Cardiac fibroblast (primary cell): ENCODE results near the gene TCF15.
"Not testable (repeated sequence)": the region's sequence is repeated elsewhere in the genome, so short reads cannot be mapped to it uniquely, and the experiment has no call there.

Experiments
- DNase-seq, 2 donors: peaks; one replicate each; pipeline versions ENCODE4 v3.0.0 to v3.0.0-alpha.2; 2010; ENCODE audit warnings: low read depth in 2 of 2
- H3K4me3 ChIP-seq, 2 donors: replicated peaks in 1 of 2; 1 replicate in 1 of 2; 2 replicates in 1 of 2; pipeline ENCODE4 v1.5.1; 2011; ENCODE audit warnings: low read depth in 2 of 2, low read length in 2 of 2, mild to moderate bottlenecking in 2 of 2, moderate library complexity in 1 of 2
- TF ChIP-seq, protein P1 (sequence below): IDR thresholded peaks from one replicate; pipeline ENCODE4 v1.5.1; 2011; ENCODE audit warnings: low read depth, mild to moderate bottlenecking, low read length, inconsistent platforms

Gene TCF15

DNA sequence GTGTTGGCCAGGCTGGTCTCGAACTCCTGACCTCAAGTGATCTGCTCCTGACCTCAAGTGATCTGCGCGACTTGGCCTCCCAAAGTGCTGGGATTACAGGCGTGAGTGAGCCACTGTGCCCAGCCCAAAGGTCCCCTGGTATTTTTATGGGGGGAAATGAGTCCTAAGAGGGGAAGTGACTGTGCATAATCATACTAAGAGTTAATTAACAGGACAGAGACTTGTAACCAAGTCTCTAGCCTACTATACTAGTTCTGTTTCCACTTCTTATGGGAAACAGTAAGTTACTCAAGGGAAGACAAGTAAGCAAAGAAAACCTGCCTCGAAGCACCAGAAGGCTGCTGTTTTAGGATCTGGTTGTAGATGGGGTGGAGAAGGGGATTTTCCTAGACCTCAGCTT is 27.9 kb downstream of the TCF15 start:
- TF ChIP-seq, protein P1, sequence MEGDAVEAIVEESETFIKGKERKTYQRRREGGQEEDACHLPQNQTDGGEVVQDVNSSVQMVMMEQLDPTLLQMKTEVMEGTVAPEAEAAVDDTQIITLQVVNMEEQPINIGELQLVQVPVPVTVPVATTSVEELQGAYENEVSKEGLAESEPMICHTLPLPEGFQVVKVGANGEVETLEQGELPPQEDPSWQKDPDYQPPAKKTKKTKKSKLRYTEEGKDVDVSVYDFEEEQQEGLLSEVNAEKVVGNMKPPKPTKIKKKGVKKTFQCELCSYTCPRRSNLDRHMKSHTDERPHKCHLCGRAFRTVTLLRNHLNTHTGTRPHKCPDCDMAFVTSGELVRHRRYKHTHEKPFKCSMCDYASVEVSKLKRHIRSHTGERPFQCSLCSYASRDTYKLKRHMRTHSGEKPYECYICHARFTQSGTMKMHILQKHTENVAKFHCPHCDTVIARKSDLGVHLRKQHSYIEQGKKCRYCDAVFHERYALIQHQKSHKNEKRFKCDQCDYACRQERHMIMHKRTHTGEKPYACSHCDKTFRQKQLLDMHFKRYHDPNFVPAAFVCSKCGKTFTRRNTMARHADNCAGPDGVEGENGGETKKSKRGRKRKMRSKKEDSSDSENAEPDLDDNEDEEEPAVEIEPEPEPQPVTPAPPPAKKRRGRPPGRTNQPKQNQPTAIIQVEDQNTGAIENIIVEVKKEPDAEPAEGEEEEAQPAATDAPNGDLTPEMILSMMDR: no peak
- H3K4me3 ChIP-seq: no peak overlapping the region
- no peak for DNase-seq

DNA sequence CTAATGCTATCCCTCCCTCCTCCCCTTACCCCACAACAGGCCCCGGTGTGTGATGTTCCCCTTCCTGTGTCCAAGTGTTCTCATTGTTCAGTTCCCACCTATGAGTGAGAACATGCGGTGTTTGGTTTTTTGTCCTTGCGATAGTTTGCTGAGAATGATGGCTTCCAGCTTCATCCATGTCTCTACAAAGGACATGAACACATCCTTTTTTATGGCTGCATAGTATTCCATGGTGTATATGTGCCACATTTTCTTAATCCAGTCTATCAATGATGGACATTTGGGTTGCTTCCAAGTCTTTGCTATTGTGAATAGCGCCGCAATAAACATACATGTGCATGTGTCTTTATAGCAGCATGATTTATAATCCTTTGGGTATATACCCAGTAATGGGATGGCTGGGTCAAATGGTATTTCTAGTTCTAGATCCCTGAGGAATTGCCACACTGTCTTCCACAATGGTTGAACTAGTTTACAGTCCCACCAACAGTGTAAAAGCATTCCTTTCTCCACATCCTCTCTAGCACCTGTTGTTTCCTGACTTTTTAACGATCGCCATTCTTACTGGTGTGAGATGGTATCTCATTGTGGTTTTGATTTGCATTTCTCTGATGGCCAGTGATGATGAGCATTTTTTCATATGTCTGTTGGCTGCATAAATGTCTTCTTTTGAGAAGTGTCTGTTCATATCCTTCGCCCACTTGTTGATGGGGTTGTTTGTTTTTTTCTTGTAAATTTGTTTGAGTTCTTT is 31.0 kb downstream of the TCF15 start:
- not testable (repeated sequence) for H3K4me3 ChIP-seq, DNase-seq

DNA sequence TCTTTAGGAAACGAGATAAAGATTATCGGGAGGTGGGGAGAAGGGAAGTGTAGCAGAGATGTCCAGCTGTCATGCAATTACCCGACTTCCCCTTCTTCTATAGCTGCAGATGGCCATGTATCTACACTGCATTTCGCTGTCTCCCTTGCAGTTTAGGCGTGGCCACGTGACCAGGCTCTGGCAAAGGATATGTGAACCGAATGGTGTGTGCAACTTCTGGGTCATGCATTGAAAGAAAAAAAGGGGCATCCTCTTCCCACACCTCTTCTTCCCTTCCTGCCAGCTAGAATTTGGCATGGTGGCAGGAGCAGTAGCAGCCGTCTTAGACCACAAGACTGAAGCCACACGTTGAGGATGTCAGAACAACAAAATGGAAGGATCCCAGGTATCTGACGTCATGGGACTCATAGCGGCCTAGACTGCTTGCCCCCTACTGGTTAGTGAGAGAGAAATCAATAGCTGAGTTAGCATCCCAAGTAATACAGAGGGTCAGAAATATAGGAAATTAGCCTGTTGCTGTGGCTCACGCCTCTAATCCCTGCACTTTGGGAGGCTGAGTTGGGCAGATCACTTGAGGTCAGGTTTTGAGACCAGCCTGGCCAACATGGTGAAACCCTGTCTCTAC is 32.8 kb downstream of the TCF15 start:
- peak; percentile 18 to 30 for DNase-seq
- no peak overlapping the region for H3K4me3 ChIP-seq
- TF ChIP-seq, protein P1: peak; percentile 34

DNA sequence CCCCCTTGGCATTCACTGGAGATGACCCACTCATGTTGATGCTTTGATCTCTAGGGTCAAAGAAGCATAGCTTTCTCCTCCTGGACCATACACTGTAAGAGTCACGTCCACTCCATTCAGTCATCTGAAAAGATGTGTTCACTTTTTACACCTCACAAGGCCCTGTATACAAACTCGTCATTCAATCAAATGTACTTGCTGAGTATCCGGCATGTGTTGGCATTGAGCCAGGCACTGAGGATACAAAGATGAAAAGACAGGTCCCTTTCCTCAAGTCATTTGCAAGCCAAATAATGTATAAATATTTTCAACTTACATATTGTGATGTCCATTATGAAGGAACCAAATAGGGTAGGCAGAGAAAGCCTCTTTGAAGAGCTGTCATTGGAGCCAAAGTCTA is 34.0 kb downstream of the TCF15 start:
- no peak for DNase-seq
- TF ChIP-seq, protein P1: no peak
- H3K4me3 ChIP-seq: no peak overlapping the region

DNA sequence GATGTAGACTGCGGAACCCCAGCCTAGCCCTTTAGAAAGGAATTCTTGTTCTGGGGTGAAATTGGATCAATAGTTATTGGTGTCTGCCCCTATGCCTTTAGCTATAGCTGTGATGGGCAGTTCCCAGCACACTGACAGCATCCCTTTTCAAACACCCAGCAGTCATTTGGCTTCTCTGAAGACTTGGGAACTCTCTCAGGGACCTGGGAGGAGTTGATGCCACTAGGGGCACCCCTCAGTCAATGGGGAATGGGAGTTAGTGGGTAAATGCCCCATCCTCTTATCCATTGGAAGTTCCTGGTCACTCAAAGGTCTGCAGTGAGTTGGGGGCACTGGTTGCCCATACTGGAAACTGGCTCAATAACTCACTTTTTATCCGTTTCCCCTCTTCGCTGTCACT is 34.9 kb downstream of the TCF15 start:
- TF ChIP-seq, protein P1: no peak
- DNase-seq: no peak

DNA sequence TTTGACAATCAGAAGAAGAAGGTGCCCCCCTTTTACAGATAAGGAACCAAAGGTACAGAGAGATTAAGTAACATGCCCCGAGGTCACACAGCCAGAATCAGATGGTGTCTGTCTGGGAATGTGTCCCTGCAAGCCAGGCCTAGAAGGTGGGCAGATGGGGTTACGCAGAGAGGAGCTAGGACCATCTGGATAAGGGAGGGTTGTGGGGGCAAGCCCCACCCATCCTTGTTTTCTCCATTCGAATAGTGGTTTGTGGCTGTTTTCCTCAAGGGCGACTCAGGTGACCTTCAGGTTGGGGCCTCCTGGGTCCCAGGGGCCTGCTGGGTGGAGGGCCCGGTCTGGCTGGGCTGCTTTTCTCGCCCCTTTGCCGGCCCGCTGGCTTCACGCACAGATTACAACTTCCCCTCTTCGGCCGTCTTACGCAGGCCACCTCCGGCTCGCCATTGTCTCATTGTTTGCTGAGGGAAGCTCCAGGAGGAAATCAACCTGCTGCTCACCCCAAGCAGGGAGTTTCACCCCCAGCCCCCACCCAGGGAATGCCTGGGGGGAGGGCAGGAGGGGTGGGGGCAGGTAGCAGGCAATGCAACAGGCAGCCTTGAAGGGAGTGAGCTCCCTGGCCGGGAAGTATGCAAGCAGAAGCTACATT is 35.7 kb downstream of the TCF15 start:
- TF ChIP-seq, protein P1: no peak
- DNase-seq: no peak
- H3K4me3 ChIP-seq: no peak overlapping the region

More for the DNA sequence above, 34.9 kb downstream of the TCF15 start:
- H3K4me3 ChIP-seq: no peak overlapping the region
